Measurements from ENCODE around the gene MRC1. TPM values are rescaled to one million over a fixed set of nuclear protein-coding genes. Genes with fewer than 3 reads are reported as not detected.

MRC1 gene
- total RNA-seq, 4 donors from 2014 or later = 4.9 to 19.2 (median 8.6) TPM

- DNase-seq (ENCODE audit: low spot score in 2 of 2) = no peak
- H3K4me3 ChIP-seq (ENCODE audit: low read depth, poor library complexity, severe bottlenecking) = no peak overlapping the region
- intact Hi-C loops (cut with DNase I; ENCODE audit: low total_unique reads) = no loop called here
- 70% methylated on average over 3 of the region's 3 CpGs for WGBS, 2 donors
- TF ChIP-seq POLR2A (IDR thresholded peaks at IDR 0.05) (no peak), CTCF (IDR thresholded peaks at IDR 0.05) (no peak)
These were observed 11.8 kb downstream of the MRC1 start for GRCh38 chr10:17820943-17821342.

- 35 to 44% methylated on average over 1 of the region's 1 CpG for WGBS, 2 donors
These were observed 12.7 kb downstream of the MRC1 start for GRCh38 chr10:17821893-17822292.

GRCh38 chr10:17831341-17831740 lies 22.2 kb downstream of the MRC1 start:
- 85 to 90% methylated on average over 1 of the region's 1 CpG for WGBS, 2 donors
- H3K4me3 ChIP-seq (ENCODE audit: low read depth, poor library complexity, severe bottlenecking) = no peak overlapping the region
- no peak for DNase-seq (ENCODE audit: low spot score in 2 of 2)
- TF ChIP-seq POLR2A (IDR thresholded peaks at IDR 0.05) (no peak), CTCF (IDR thresholded peaks at IDR 0.05) (no peak)
- intact Hi-C loops (cut with DNase I; ENCODE audit: low total_unique reads) = no loop called here

More at GRCh38 chr10:17821893-17822292, 12.7 kb downstream of the MRC1 start:
- intact Hi-C loops (cut with DNase I; ENCODE audit: low total_unique reads) = no loop called here
- DNase-seq (ENCODE audit: low spot score in 2 of 2) = no peak
- TF ChIP-seq CTCF (IDR thresholded peaks at IDR 0.05) = no peak
- no peak for TF ChIP-seq POLR2A (IDR thresholded peaks at IDR 0.05)
- H3K4me3 ChIP-seq (ENCODE audit: low read depth, poor library complexity, severe bottlenecking) = no peak overlapping the region

- no peak for TF ChIP-seq CTCF (IDR thresholded peaks at IDR 0.05)
- WGBS, 2 donors = 71 to 75% methylated on average over 6 of the region's 6 CpGs
- no peak overlapping the region for H3K4me3 ChIP-seq (ENCODE audit: low read depth, poor library complexity, severe bottlenecking)
- intact Hi-C loops (cut with DNase I; ENCODE audit: low total_unique reads) = no loop called here
- no peak for DNase-seq (ENCODE audit: low spot score in 2 of 2)
These were observed 22.7 kb downstream of the MRC1 start for GRCh38 chr10:17831896-17832295.

GRCh38 chr10:17833656-17834055 lies 24.5 kb downstream of the MRC1 start:
- intact Hi-C loops (cut with DNase I; ENCODE audit: low total_unique reads) = no loop called here
- WGBS, 2 donors = 54 to 64% methylated on average over 6 of the region's 6 CpGs
- no peak overlapping the region for H3K4me3 ChIP-seq (ENCODE audit: low read depth, poor library complexity, severe bottlenecking)
- DNase-seq (ENCODE audit: low spot score in 2 of 2) = no peak
- no peak for TF ChIP-seq POLR2A (IDR thresholded peaks at IDR 0.05)
- TF ChIP-seq CTCF (IDR thresholded peaks at IDR 0.05) = no peak

GRCh38 chr10:17835688-17836087 lies 26.5 kb downstream of the MRC1 start:
- WGBS, 2 donors = 22 to 24% methylated on average over 1 of the region's 1 CpG
- no peak for DNase-seq (ENCODE audit: low spot score in 2 of 2)
- no peak for TF ChIP-seq CTCF (IDR thresholded peaks at IDR 0.05)
- no peak for TF ChIP-seq POLR2A (IDR thresholded peaks at IDR 0.05)
- intact Hi-C loops (cut with DNase I; ENCODE audit: low total_unique reads) = no loop called here
- no peak overlapping the region for H3K4me3 ChIP-seq (ENCODE audit: low read depth, poor library complexity, severe bottlenecking)

Data from lower leg skin (tissue), 4 donors.